Fibroblast of skin of left biceps (primary cell): ENCODE measurements around the gene JAK2.
"Not testable (repeated sequence)": the region's sequence is repeated elsewhere in the genome, so short reads cannot be mapped to it uniquely, and the experiment has no call there.

Experiments
- DNase-seq, 2 experiments: peaks; one replicate each; pipeline ENCODE4 v3.0.0-alpha.2; 2013; ENCODE audit warnings: low read depth in 2 of 2

Gene JAK2

DNA sequence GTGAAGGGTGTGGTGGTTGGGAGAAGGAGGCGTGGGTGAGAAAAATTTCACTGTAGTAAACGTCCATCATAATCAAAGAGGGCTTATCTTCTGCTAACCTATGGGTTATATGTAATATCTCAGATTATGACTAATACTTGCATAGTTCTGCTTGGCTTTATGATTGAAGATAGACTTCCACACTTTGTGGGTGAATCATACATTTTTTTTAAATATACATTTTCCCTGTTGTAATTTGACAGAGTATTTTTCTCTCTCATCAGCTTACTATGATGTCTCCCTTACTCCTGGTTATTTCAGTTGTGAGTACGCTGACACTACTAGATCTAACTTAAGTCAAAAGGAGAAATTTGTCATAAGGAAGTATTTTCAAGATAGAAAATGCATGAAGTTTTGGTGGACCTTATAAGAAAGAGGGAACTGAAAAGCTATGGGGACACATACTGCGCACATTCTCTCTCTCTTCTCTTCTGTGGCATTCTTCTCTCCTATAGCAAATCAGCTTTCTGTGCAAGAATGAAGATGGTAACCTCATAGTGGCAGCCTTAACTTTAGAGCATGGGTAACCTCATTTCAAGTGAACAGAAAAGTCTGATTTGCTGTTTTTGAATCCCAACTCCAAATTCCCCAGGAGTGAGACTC lies 4.9 kb upstream of the JAK2 start:
- DNase-seq = no peak

DNA sequence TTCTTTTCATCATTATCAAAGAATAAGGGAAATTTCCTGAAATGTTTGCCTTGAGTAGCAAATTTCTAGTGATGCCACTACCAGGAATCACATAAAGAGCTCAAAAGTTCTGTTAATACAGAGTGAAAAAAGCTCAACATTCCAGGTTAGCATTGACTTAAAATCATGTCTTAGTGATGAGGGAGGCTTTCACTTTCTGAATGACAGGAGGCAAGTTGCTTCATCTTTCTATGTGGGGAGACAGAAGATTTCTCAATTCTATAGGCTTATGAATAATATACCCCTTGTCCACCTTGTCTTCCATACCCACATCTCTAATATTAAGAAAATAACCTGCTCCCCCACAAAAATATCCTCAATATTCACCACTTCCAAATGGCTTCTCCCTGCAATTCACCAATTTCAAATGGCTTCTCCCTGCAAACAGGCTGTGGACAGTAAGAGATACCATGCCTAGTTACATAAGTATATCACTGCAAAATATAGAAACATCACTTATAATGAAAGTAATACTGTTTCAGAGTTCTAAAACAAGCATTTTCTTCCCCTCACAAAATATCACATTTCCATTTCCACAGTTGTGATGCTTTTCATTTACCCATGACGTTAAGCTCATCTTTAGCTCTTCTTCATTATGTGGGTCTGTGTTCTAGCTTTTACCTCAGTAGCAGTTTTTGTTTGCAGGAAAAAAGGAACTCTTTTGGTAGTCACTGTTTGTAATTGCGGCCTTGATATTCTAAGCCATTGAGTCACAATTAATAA lies 2.2 kb upstream of the JAK2 start:
- no peak for DNase-seq

DNA sequence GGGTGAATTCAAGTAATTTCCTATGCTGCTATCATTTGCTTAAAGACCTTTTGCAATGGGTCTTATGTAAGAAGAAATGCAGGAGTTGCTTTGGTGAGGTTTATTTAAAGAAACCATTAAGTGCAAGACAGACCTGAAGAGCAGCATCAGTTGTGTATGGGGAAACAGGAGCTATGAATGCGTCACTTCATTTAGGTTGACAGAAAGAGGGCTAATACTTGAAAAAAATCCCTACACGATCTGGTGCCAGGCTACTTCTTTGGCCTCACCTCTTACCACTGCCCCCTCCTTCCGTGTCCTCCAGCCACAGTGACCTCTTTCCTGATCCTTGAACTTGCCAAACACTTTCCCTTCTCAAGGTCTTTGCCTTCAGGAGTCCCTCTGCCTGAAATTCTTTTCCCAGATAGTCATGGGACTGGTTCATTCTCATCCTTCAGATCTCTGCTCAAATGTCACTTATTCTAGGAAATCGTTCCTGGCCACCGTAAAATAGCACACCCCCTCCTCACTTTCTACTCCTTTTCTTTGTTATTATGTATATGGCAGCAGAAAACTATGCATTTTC lies 1.4 kb upstream of the JAK2 start:
- DNase-seq = no peak

DNA sequence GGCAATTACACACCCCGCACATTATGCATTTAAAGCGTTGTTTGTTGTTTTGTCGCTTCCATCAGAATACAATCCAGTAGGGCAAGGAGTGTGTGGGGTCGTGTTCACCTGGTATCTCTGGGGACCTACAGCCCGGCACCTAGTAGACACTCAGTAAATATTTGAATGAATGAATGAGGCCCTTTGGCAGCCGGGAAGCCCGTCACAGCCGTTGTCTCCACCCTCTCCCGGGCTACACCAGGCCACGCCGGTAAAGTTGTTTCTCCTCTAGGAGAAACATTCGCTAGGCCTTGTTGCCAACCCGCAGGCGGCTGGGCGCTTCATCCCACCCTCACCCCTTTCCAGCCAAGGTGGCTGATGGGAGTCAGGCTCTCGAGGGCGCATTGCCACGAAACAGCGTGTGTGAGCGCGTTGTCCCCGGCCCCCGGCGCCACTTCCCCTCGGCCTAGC lies 876 bp upstream of the JAK2 start:
- DNase-seq = no peak

DNA sequence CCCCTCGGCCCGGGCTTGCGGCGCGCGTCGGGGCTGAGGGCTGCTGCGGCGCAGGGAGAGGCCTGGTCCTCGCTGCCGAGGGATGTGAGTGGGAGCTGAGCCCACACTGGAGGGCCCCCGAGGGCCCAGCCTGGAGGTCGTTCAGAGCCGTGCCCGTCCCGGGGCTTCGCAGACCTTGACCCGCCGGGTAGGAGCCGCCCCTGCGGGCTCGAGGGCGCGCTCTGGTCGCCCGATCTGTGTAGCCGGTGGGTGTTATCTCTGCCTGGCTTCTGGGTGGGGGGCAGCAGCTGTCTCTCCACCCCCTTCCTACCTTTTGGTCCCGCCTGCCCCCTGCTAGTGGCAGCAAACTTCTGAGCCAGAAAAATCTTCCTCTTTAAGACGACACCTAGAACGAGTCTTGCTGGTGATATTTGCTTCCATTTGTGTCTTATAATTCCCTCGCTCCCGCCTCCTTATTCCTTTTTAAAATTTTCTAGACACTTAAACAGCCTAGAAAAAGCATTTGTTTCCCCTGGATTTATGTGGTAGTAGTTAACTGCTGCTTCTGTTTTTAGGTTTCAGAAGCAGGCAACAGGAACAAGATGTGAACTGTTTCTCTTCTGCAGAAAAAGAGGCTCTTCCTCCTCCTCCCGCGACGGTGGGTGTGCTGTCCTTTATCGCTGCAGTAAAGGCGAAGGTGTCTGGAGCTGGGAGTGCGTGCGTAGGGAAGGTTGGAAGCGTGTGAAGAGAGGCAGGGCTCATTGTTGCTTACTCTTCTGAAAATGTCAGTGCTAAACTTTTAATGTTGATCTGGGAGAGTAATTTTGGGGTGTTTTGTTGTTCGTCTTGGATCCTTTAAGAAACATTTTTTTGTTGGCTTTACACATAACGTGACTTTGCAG lies 554 bp downstream of the JAK2 start:
- DNase-seq = no peak

DNA sequence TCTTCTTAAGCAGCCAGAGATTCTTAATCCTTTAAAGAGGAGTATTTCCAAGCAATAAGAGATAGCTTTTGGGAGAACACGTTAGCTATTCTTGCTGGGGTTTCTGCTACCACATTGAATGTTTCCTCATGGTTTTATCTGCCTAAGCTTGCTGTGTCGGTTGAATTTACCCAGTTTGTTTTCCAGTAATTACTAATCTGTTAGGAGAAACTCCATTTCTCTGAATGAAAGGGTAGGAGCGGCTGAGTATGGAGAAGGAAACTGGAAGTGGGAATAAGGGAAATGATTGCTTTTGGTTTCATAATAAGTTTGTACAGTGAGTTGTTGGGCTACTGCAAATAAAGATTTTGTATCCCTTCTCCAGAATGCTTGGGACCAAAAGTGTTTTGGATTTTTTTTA lies 1.2 kb downstream of the JAK2 start:
- no peak for DNase-seq

DNA sequence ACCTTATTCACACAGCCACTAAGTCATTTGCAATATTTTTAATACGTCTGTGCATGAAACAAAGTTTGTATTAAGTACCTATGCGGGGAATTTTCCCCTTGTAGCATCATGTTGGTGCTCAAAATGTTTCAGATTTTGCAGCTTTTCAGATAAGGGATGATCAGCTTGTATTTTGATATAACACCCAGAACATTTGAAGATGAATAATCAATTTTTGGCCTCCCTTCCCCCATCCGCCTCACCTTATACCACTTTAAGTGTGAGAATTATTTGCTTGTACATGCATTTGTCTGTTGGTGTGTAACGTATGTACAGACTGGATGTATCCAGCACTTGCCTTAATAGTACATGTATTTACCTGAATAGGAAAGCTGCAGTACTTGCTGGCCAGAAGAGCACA lies 1.7 kb downstream of the JAK2 start:
- DNase-seq = no peak

DNA sequence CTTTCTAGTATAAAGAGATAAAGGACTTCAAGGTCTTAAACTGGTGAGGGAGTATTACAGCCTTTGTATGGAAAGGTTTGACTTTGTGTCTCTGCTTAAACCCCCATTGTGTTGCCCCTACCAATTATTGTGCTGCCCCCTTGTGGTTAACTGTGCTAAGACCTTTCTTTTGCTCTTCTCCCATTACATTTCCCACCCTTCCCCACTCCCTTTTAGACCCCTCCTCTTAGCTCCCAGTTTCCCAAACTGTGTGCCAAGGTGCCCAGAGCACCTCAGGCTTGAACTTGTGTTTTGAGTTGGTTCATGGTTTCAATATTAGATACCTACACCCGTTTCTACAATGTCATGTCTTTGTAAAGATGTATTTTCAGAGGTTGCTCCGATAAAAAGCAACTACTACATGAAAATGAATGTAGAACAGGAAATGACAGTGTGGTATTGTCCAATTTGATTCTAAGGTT lies 2.9 kb downstream of the JAK2 start:
- peak; percentile 22 to 42 for DNase-seq

DNA sequence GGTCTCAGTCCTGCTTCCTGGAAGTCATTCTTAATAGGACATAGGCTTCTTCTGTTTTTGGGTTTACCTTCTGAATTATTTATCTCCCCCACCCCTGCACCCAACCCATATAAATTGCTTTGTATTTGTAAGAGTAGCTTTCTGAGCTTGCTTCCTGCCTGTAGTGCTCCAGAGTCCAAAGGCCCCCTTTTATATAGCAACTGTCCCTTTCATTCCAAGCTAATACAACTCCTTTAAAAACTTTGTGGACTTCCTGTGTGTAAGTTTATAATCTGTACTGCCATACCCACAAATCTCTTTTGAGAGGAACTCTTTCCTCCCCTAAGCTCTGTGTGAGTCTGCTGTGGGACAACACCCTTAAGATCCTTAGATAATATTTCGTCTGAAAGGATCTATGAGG lies 7.8 kb downstream of the JAK2 start:
- DNase-seq = no peak

DNA sequence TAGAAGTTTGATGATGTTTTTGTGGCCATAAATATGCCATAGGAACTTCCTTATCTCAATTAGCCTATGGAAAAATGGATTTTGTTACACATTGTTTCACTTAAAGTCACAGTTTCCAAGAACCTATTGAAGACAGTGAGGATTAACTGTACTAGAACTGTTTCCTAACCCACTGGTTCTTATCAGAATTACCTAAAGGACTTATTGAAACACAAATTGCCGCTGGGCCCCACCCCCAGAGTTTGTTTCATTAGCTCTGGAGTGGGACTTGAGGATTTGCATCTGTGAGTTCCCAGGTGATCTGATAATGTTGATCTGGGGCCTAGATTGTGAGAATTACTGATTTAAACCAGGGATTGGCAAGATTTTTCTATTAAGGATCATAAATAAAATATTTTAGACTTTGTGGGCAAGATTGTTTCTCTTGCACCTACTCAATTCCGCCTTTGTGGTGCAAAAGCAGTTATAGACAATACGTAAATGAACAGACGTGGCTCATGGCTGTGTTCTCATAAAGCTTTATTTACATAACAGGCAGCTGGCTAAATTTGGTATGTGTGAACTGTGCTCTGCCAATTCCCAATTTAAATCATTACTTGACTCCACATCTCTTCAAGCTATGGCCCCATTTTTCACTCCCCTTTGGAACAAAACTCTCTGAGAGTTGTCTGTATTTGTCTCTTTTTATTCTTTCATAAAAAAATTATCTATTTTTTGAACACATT lies 9.3 kb downstream of the JAK2 start:
- no peak for DNase-seq

DNA sequence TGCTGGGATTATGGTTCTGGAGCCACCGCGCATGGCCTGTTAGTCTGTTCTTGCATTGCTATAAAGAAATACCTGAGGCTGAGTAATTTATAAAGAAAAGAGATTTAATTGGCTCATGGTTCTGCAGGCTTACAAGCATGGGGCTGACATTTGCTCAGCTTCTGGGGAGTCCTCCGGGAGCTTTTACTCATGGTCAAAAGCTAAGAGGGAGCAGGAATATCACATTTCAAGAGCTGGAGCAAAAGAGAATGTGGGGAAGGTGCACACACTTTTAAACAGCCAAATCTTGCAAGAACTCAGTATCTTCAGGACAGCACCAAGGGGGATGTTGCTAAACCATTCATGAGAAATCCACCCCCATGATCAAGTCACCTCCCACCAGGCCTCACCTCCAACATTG lies 12.1 kb downstream of the JAK2 start:
- no peak for DNase-seq

DNA sequence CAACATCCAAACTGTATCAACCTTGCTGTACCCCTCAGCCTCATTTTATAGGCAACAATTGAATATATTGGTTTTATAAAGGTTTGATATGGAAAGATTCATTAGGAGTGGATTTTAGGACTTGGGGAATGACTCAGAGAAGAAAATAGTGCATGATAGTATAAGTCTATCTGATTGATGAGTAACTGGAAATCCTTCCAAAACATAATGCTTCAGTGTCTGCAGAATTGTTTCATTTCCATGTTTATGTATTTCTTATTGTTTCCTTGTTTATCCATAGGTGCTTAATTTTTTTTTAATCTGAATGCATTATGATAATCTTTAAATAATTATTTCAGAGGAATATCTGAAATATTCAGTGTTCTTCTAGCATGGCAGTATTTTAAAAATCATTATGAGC lies 12.6 kb downstream of the JAK2 start:
- DNase-seq = no peak

DNA sequence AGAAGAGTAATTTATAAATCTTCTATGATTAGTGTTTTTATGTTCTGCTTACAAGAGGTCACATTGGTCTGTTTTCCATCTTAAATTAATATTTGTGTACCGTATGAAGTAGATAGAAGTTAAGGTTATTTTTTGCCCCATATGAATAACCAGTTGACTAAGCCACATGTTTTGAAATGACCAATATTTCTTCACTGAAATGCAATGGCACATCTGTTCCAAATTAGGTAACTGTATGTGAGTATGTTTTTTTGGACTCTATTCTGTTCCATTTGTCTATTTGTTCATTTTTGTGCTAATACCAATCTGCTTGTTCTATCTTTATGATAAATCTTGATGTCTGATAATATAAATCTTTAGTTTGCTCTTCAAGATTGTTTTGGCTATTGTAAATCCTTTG lies 17.7 kb downstream of the JAK2 start:
- DNase-seq = peak in 1 of 2 experiments; percentile 33

DNA sequence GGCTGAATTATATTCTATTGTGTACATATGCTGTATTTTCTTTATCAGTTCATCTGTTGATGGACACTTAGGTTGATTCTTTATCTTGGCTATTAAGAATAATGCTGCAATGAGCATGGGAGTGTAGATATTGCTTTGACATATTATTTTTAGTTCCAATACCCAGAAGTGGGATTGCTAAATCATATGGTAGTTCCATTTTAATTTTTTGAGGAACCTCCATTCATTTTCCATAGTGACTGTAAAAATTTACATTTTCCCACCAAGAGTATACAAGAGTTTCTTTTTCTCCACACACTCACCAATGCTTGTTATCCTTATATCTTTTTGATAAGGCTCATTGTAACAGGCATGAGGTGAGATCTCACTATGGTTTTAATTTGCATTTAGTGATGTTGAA lies 19.4 kb downstream of the JAK2 start:
- no peak for DNase-seq

DNA sequence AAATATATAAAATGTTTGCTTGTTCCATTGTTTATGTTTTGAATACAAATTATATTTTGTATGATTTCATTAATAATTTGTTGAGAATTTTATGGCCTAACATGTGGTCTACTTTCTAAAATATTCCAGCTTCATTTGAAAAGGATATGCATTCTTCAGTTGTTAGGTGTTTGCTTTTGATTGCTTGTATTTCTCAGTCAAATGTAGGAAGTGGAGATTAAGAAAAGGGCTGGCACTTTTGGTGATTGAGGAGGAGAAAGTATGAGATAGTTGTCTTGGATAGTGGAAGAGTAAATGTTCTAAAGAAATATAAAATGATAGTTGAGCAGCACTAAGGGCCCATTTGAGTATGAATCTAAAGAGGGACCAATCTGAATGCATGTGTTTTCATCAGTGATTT lies 23.1 kb downstream of the JAK2 start:
- no peak for DNase-seq

DNA sequence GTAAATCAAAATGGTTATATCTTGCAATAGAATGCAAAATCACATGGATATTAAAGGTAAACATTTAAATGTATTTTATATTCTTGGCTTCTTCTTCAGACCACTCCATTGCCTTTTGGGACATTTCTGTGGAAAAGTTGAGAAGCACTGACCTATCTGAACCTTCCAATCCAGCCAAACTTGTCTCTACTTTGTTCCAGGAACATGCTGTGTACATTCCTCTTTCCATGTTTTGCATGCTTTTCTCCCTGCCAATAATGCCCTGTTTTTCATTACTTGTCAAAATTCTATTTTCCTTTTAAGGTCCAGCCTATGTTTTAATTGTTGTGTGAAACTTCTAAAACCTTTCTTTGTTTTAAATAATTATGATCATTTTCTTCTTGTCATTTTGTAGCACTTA lies 28.3 kb downstream of the JAK2 start:
- no peak for DNase-seq

DNA sequence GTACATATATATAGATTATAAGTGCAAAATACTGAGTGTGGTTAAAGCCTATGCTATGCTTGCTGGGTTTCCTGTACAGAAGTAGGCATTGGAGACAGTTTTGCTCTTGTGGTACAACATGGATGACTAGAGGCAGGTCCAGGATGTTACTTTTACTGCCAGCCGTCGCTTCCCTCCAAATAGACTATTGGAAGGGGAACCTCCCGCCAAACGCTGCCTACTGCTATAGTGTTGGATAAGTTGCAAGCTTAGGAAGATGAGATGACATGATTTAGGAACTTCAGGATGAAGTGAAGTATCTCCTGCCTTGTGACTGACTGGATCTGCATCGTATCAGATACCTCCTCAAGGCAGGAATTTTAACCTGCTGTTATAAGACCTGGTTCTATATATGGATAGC lies 30.9 kb downstream of the JAK2 start:
- DNase-seq = no peak

DNA sequence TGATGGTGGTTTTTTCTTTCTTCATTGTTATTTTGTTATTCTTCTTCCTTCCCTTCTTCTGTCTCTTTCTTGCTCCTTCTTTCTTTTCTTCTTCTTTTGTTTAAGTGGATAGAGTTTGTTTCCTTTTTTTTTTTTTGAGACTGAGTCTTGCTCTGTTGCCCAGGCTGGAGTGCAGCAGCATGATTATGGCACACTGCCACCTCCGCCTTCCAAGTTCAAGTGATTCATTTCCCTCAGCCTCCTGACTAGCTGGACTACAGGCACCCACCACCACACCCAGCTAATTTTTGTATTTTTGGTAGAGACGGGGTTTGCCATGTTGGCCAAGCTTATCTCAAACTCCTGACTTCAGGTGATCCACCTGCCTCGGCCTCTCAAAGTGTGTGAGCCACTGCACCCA lies 40.3 kb downstream of the JAK2 start:
- no peak for DNase-seq

DNA sequence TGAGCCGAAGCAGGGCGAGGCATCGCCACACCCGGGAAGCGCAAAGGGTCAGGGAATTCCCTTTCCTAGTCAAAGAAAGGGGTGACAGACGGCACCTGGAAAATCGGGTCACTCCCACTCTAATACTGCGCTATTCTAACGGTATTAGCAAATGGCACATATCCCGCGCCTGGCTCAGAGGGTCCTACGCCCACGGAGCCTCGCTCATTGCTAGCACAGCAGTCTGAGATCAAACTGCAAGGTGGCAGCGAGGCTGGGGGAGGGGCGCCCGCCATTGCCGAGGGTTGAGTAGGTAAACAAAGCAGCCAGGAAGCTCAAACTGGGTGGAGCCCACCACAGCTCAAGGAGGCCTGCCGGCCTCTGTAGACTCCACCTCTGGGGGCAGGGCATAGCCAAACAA lies 46.9 kb downstream of the JAK2 start:
- not testable (repeated sequence) for DNase-seq

DNA sequence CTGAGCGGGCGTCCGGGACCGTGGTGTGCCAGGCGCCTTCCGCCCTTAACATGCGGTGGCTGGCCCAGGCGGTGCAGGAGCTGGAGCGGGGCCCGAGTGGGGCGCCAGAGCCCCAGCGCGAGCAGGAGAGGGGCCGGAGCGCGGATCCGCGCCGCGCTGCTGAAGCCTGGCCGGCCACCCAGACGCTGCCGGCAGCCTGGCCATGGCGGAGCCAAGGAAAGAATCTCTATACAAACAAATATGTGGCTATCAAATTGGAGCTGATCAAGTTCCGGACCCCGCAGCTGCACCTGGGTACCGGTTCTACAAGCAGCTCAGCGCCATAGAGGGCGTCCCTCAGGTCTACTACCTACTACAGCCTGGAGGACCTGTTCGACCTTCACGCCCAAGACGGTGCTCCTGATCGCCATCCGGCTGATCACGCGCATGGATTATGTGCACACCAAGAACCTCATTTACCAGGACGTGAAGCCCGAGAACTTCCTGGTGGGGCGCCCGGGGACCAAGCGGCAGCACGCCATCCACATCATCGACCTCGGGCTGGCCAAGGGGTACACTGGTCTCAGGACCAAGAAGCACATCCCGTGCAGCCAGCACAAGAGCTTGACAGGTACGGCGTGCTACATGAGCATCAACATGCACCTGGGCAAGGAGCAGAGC lies 55.8 kb downstream of the JAK2 start:
- DNase-seq = no peak
